Lung microvascular endothelial cell (primary cell): ENCODE measurements around the gene LOX. TPM values are rescaled to one million over a fixed set of nuclear protein-coding genes. Genes with fewer than 3 reads are reported as not detected.

Experiments
- DNase-seq, 2 donors: peaks; one replicate each; pipeline versions ENCODE4 v3.0.0 to v3.0.0-alpha.2; 2010; ENCODE audit warnings: low read depth in 2 of 2
- total RNA-seq: library from RNA; depleted of rRNA; stranded (reverse); fragments of >200 nt; gene quantifications from 2 replicates; pipeline ENCODE4 v1.2.1, GENCODE V29; 2014

The LOX gene
- total RNA-seq = 29.6 and 75.4 TPM in 2 replicates

GRCh38 chr5:122078116-122079110 is at the start of gene LOX:
Gene LOX, minus strand, starts transcription at chr5:122078259. Its CDS starts 274 bp downstream, at chr5:122077985.
- DNase-seq = peak; percentile 54 to 84

DNA sequence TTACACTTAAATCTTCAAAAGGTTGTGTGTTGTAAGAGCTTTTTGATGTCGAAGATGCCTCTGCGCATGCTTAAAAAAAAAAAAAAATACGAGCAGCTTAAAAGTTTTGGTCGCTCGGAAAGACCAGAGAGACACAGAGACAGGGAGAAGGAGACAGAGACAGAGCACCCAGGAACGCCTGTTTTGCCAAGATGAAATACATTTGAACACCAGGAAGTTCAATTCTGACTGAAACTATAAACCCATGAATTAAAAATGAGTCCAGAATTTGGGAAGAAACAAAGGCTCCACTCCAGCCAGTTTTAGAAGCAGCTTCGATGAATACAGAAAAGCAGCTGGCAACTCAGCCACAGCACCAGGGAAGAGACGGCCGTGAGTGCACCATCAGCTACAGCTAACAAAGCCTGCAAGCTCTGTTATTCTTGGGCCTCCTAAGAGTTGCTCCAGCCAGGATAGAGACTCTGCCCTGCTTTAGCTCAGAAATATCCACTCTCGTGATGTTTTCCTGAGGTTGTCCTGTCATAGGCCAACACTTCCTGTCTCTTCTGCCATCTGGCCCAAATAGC is 48.8 kb upstream of the LOX start:
- peak in 1 of 2 donors; percentile 49 for DNase-seq

DNA sequence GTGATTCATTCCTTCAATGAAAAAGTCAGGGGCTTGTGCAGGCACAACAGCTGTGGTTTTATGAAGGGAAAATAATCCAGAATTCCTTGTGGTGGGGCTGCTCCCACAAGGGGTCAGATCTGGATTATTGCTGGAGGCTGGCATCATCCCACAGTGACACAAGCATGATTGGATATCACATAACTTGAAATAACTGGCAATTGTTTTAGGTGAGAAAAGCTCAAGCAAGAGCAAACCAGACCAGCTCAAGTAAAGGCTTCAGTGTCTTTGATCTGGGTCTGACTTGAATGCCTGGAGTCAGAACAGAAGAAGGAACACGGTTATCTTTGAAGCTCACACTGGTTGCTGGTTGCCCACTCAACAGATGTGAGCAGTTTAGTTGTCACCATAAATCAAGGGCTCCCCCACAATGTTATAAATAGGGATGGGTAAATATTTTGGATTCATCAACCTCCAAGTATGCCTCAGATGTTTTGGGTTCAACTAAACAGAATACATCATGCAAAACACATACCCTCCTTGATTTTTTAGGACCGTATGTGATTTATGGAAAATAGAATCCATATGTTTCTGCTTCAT is 48.2 kb upstream of the LOX start:
- DNase-seq = no peak

GRCh38 chr5:122124766-122125165 is 46.7 kb upstream of the LOX start:
- no peak for DNase-seq

GRCh38 chr5:122121479-122122465 is 43.7 kb upstream of the LOX start:
- no peak for DNase-seq

DNA sequence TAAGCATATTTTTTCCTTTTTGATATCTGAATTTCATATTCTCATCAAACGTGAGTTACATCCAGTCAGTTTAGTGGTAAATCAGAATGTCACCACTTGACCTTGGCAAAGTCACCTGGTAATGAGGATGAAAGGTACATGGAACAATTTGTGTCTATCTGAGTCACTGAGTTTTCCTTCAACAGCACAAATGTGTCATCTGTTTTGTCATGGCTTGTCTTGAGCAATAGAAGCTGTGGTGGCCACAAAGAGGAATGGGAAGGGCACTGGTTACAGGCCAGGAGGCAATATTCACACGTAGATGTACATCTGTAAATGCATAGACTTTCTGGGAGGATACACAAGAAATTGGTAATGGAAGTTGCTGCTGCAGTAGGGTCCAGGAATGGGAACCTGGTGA is 42.9 kb upstream of the LOX start:
- peak in 1 of 2 donors; percentile 4 for DNase-seq

- no peak for DNase-seq
These were observed 42.4 kb upstream of the LOX start for GRCh38 chr5:122120493-122120892.

DNA sequence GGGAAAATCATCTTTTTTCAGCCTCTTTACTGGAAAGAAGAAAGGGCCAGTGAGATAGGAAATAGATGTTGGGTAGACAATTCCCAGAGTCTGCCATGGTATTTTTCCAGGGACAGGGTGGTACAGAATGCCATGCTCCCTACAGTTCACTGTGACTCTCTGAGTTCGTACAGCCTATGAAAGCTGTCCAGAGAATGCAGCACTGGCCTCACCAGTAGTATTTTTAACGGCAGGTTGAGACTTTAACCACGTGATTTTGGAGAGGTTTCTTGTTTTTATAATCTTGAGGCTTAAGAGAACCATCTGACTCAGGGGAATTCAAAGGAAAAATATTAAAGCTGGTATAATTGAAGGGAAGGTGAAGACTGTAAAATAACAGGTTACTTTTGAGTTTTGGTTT is 41.1 kb upstream of the LOX start:
- DNase-seq = no peak

GRCh38 chr5:122118356-122118948 is 40.4 kb upstream of the LOX start:
- DNase-seq = no peak

- no peak for DNase-seq
These were observed 36.4 kb upstream of the LOX start for GRCh38 chr5:122114501-122114900.

DNA sequence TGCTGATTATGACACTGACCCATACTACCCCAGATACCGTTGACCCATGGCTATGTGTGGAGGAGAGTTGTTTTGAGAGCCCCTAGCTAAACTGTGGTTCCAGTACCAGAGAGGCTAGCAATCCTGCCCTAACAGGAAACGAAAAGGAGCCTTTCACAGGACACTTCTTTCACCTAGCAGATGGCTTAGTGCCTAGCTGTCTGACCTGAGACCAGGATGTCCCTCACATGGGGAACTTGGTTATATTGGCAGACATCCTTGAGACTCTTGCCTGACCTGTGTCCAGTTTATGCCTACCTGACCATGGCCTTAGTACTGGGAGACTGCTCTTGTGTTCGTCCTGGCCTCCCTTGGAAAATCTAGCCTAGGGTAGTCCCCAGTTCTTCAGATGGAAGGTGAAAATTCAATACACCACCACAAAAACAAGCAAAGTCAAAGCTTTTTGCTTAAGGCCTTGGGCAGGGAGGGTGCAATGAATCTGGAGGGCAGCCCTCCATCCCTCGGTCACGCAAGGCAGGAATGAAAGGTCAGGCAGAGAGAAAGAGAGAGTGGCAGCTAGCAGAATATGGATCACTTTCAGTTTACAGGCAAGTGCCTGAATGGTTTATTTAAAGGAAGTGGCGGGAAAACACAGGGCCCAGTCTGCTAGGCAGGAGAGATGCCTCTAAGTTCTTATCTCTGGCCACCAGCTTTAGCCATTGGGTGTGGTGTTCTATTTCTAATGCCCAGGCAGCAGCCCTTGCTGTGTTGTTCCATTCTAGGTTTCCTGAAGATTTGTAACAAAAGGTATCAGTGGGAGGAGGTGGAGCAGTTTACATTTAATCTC is 34.9 kb upstream of the LOX start:
- no peak for DNase-seq

DNA sequence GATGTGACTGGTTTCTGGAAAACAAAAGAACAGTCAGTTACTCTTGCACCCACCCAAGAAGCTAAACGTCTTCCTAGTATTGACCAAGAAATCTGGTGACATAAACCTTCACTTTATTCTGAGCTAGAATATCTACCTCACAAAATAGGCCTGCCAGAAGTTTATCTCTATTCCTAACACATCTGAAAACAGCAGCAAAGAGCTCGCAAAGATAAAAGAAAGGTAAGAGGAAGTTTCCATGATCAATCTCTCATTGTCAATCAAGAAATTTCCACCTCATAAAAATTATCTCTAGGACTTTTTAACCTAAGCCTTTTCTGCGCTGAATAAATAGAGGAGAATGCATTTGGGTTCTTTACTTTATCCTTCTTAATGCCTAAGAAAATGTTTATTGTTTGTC is 34.0 kb upstream of the LOX start:
- DNase-seq = no peak

DNA sequence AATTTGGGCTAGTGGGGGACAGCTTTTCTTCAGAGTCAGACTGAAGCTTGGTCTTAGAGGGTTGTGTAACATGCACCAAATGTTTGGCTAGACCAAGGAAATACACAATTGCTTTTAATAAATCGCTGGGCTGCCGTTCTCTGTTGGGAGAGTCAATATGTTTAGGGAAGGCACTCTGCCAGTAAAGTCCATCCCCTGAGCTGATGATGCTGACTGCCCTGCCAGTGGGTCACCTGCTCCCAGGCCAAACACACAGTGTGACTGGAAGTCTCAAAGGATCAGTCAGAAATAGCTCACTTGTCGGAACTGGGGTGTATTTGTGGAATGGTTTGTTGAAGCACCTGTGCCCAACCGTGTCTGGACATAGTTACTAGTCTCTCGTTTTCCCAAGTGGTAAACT is 33.4 kb upstream of the LOX start:
- no peak for DNase-seq

DNA sequence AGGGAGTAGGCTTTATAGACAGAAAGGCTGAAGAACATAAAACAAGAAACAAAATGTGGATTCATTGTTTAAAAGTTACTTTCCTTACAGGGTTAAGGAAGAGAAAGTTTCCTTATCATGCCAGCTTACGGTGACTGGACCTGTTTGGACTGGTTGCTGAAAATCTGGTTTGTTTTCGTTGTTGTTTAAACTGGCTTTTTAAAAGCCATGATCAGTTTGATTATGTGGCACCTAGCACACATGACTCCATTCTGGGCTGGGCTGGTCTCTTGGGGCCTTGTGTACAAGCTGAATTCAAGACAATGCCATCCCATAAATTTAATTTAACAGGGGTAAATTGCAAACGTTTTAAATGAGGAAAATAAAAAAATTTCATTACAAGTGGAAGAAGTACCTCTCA is 32.9 kb upstream of the LOX start:
- DNase-seq = no peak

- DNase-seq = no peak
These were observed 29.0 kb upstream of the LOX start for GRCh38 chr5:122107016-122107415.

GRCh38 chr5:122105909-122106308 is 27.9 kb upstream of the LOX start:
- DNase-seq = no peak

GRCh38 chr5:122102825-122103224 is 24.8 kb upstream of the LOX start:
- peak; percentile 12 to 84 for DNase-seq

- DNase-seq = peak; percentile 74 to 76
These were observed 23.7 kb upstream of the LOX start for GRCh38 chr5:122101636-122102285.

- DNase-seq = peak; percentile 6 to 80
These were observed 21.2 kb upstream of the LOX start for GRCh38 chr5:122099060-122099790.
